Kidney (tissue), 14 donors: ENCODE data around the gene SPEM3. TPM values are rescaled to one million over a fixed set of nuclear protein-coding genes. Genes with fewer than 3 reads are reported as not detected.

Experiments used
- DNase-seq, 5 donors: peaks; one replicate each; pipeline ENCODE4 v3.0.0-alpha.2; 2013 to 2020
- FAIRE-seq: peaks from 2 replicates; lab custom pipeline; 2012; peaks lifted over from hg19 to GRCh38; lab: Jason Lieb, UNC
- H3K27ac ChIP-seq, 2 donors: one replicate each; pipeline ENCODE4 v1.7.0; 2013; ENCODE audit warnings: low read depth in 2 of 2, low read length in 2 of 2, inconsistent platforms in 1 of 2
- H3K27me3 ChIP-seq: one replicate; pipeline ENCODE4 v1.7.1; 2013; ENCODE audit warnings: low read length, inconsistent platforms; ENCODE audit not compliant: control insufficient read depth, insufficient read depth
- H3K36me3 ChIP-seq, 3 donors: one replicate each; pipeline versions ENCODE4 v1.7.0 to v1.7.1; 2013; ENCODE audit warnings: low read length in 3 of 3, control low read depth in 1 of 3, inconsistent platforms in 1 of 3; ENCODE audit not compliant: insufficient read depth in 3 of 3, control insufficient read depth in 2 of 3
- H3K4me1 ChIP-seq, 3 donors: one replicate each; pipeline versions ENCODE4 v1.7.0 to v1.7.1; 2013; ENCODE audit warnings: low read length in 3 of 3, inconsistent platforms in 1 of 3, low read depth in 1 of 3; ENCODE audit not compliant: control insufficient read depth in 2 of 3, insufficient read depth in 2 of 3
- H3K4me3 ChIP-seq, 3 donors: one replicate each; pipeline versions ENCODE4 v1.7.0 to v1.8.1; 2013; ENCODE audit warnings: low read length in 3 of 3, control low read depth in 1 of 3, inconsistent platforms in 1 of 3
- H3K9ac ChIP-seq, 3 donors: one replicate each; pipeline versions ENCODE4 v1.7.0 to v1.7.1; 2013; ENCODE audit warnings: low read length in 3 of 3, control low read depth in 1 of 3, inconsistent platforms in 1 of 3
- H3K9me3 ChIP-seq, 3 donors: one replicate each; pipeline versions ENCODE4 v1.7.0 to v1.7.1; 2013; ENCODE audit warnings: low read length in 3 of 3, control low read depth in 1 of 3, inconsistent platforms in 1 of 3; ENCODE audit not compliant: control insufficient read depth in 2 of 3, insufficient read depth in 1 of 3
- intact Hi-C: fragments of 100-400 bp; cut with DNase I; formaldehyde crosslinking; loops from one replicate; pipeline ENCODE4 v1.11.1; 2022
- polyA plus RNA-seq: library from polyadenylated mRNA; stranded (reverse); fragments of 350-450 nt; fragmentation: Illumina TruSeq; extraction: RNeasy Lipid Tissue Mini Kit (QIAGEN cat#74804); gene quantifications from one replicate; pipeline ENCODE4 v1.2.3, GENCODE V29; 2014; ENCODE audit warnings: low read depth, low replicate concordance; ENCODE audit not compliant: insufficient read depth
- total RNA-seq: library from RNA; stranded (reverse); fragmentation: NEBNext Ultra II Directional; extraction: Animal tissue kit (Norgen Biotek cat#: 25700); gene quantifications from one replicate; pipeline ENCODE4 v1.2.1, GENCODE V29; 2021
- TF ChIP-seq, protein P1 (sequence below): IDR thresholded peaks from 3 replicates; pipeline ENCODE4 v1.5.1; 2012; ENCODE audit warnings: mild to moderate bottlenecking, moderate library complexity, borderline replicate concordance; ENCODE audit not compliant: insufficient read depth; ENCODE audit errors: extremely low read depth
- donor health status: control.
- donor health status: control.
- donor health status: control.
- donor health status: control.
- donor health status: control.
- donor health status: DM: yes; HTN: yes; CAD: no.
- donor health status: Normal renal cell carcinoma (clear cell type).

Gene SPEM3
- total and polyA plus RNA-seq, 2 donors from 2014 or later = not detected

DNA sequence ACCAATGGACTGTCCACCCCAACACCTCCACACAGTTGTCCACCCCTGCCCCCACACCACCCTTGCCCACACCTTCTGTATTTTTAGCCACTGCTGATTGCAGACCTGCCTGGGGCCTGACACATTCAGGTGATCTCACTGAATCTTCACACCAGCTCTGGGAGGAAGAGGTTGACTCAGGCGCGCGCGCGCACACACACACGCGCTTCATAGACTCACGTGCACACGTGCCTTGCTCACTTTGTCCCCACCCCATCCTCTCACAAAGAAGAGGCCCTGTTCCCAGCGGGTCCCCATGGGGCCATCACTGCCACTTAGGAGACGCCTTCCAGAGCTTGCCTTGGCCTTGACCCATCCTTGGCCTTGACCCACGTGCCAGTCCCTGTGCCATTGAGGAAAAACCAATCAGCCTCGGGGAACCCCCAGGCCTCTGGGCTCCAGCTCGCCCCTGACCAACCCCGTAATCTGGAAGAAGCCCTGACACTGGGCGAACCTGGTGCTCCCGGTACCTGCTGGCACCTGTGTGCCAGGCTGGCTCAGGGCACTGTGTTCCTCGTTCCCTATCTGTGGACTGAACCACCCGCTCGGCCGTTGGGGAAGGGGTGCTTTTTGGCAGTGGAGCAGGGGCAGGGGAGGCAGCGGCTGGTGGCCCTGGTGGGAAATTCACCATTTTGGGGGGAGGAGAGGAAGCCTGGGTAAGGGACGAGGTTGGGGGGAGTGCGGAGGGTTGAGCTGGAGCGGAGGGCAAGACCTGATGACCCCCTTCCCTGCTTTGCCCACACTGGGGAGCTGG lies 17.8 kb upstream of the SPEM3 start:
- Histone ChIP-seq H3K36me3 (no peaks in the 10 kb centered on the region), H3K4me1 (no peaks in the 10 kb centered on the region), H3K9ac (no peak overlapping the region), H3K4me3 (no peak overlapping the region), H3K27ac (no peak overlapping the region), H3K27me3 (no peaks in the 10 kb centered on the region), H3K9me3 (no peaks in the 10 kb centered on the region)
- TF ChIP-seq, protein P1, sequence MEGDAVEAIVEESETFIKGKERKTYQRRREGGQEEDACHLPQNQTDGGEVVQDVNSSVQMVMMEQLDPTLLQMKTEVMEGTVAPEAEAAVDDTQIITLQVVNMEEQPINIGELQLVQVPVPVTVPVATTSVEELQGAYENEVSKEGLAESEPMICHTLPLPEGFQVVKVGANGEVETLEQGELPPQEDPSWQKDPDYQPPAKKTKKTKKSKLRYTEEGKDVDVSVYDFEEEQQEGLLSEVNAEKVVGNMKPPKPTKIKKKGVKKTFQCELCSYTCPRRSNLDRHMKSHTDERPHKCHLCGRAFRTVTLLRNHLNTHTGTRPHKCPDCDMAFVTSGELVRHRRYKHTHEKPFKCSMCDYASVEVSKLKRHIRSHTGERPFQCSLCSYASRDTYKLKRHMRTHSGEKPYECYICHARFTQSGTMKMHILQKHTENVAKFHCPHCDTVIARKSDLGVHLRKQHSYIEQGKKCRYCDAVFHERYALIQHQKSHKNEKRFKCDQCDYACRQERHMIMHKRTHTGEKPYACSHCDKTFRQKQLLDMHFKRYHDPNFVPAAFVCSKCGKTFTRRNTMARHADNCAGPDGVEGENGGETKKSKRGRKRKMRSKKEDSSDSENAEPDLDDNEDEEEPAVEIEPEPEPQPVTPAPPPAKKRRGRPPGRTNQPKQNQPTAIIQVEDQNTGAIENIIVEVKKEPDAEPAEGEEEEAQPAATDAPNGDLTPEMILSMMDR = no peak
- intact Hi-C loops = no loop called here
- DNase-seq (no peak), FAIRE-seq (no peak)

DNA sequence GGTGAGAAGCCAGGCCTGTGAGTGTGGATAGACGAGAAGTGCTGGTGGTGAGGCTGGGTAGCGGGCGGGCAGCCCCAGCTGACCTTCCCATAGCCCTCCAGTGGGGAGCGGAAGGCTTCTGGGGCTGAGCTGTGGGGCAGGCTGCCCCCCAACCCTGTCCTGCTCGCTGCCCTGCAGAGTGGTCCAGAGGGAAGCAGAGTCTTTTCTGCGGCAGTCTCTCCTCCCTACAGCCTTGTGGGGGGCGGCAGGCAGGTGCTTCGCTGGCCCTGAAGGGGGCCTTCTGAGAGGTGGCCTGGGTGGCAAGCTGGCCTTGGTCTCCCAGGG lies 17.3 kb upstream of the SPEM3 start:
- Histone ChIP-seq H3K27me3 (no peaks in the 10 kb centered on the region), H3K9me3 (no peaks in the 10 kb centered on the region), H3K9ac (no peak overlapping the region), H3K4me1 (no peaks in the 10 kb centered on the region), H3K36me3 (no peaks in the 10 kb centered on the region), H3K27ac (no peak overlapping the region), H3K4me3 (no peak overlapping the region)
- DNase-seq (no peak), FAIRE-seq (no peak)
- intact Hi-C loops = no loop called here
- TF ChIP-seq, protein P1 = no peak

DNA sequence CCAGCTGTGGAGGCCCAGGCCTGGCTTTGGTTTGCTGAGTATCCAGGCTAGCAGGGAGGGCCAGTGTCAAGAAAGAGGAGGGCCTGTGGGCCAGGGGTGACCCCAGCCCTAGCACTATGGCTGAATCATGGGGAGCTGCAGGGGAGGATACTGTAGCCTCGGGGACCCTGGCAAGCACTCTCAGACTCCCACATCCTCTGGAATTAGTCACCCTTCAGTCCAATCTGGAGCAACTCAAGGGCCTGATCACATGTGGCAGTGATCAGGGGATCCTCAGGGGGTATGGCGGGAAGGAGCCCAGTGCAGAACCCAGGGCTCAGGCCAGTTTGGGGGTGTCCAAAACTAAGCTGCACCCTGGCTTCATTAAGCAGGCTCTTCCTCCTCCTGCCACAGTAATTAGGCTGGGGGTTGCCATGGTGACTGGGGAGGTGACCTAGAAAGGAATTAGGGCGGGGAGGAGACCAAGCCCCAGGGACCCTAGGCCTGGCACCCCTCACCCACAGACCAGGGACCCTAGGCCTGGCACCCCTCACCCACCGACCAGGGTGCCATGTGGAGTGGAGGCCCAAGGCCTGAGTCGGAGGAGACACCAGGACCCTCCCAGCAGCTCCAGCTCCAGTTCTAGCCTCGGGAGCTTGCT lies 15.2 kb upstream of the SPEM3 start:
- TF ChIP-seq, protein P1 = no peak
- Histone ChIP-seq H3K4me3 (no peak overlapping the region), H3K9me3 (no peaks in the 10 kb centered on the region), H3K9ac (no peak overlapping the region), H3K4me1 (no peaks in the 10 kb centered on the region), H3K27me3 (no peaks in the 10 kb centered on the region), H3K36me3 (no peaks in the 10 kb centered on the region), H3K27ac (no peak overlapping the region)
- DNase-seq (no peak), FAIRE-seq (no peak)
- intact Hi-C loops = no loop called here
